Measurements from ENCODE around the gene PRSS22.

Gene PRSS22

DNA sequence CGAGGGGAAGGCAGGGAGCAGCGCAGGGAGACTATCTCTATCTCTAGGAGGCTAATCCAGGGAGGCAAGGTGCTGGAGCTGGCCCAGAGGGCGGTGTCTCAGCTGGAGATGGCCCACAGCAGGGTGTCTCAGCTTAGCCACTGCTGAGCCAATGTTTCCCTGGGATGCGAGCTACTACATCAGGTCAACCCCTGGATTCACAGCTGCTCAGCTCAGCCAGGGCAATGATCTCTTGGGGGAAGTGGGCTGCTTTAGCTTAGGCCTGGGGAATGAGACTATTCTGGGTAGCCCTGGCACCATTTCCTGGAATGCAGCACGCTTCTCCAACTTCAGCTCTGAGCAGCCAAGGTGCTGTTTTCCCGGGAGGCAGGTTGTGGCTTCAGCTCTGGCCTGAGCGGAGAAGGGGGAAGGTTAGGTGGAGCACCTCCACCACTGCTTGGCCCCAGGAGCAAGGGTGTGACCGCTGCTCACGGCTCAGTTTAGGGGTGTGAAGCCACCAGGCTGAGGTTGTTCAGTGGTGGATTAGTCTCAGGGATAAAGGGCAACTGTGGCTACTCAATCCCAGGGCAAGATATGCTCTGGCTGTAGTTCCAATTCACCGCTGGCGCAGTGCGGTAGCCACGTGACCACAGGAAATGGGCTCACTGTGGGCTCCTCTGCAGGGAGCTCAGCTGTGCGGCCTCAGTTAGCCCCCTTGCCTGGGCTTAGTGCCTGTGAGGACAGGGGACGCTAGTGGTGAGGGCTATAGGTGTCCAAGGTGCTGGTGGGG lies 46.1 kb downstream of the PRSS22 start:
- TF ChIP-seq, protein P1, sequence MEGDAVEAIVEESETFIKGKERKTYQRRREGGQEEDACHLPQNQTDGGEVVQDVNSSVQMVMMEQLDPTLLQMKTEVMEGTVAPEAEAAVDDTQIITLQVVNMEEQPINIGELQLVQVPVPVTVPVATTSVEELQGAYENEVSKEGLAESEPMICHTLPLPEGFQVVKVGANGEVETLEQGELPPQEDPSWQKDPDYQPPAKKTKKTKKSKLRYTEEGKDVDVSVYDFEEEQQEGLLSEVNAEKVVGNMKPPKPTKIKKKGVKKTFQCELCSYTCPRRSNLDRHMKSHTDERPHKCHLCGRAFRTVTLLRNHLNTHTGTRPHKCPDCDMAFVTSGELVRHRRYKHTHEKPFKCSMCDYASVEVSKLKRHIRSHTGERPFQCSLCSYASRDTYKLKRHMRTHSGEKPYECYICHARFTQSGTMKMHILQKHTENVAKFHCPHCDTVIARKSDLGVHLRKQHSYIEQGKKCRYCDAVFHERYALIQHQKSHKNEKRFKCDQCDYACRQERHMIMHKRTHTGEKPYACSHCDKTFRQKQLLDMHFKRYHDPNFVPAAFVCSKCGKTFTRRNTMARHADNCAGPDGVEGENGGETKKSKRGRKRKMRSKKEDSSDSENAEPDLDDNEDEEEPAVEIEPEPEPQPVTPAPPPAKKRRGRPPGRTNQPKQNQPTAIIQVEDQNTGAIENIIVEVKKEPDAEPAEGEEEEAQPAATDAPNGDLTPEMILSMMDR (IDR thresholded peaks at IDR 0.05; ENCODE audit: insufficient read depth, low read depth, low read length, missing control alignments): no peak
- no peak overlapping the region for H3K4me3 ChIP-seq (ENCODE audit: low read length)
- no peak for DNase-seq (ENCODE audit: low read depth)

DNA sequence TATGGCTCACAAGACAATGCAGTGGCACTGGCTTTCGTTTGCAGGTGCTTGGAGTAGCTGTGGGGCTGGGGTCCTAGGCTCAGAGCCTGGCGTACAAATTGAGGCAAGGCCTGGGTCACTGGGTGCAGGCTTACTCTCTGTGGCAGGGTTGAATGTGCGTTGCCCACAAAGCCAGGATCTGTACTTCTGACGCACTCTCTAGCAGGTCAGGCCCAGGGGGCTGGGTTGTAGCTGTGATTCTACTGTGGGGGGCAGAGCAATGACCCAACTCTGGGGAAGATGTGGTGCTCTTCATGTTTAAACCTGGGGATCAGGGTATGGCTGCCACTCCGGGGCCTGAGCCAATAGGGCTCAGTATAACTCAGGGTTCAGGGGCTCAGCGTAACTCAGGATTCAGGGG lies 47.3 kb downstream of the PRSS22 start:
- no peak overlapping the region for H3K4me3 ChIP-seq (ENCODE audit: low read length)
- TF ChIP-seq, protein P1 (IDR thresholded peaks at IDR 0.05; ENCODE audit: insufficient read depth, low read depth, low read length, missing control alignments): no peak
- DNase-seq (ENCODE audit: low read depth): no peak

DNA sequence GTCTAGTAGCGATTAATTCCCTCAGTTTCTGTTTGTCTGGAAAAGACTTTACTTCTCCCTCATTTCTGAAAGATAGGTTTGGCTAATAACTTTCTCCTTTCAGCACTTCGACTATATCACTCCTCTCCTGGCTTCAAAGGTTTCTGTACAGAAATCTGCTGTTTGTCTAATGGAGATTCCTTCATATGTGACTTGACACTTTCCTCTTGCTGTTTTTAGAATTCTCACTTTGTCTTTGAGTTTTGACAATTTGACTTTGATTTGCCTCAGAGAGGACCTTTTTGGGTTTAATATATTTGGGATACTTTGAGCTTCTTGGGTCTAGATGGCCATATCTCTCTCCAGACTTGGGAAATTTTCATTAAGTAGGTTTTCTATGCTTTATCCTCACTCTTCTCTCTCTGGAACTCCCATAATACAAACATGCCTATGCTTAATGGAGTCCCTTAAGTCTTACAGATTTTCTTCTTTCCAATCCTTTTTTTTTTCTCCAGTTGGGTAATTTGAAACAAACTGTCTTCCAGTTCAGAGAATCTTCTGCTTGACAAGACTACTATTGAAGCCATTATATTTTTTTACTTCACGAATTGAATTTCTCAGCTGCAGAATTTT lies 48.7 kb downstream of the PRSS22 start:
- TF ChIP-seq, protein P1 (IDR thresholded peaks at IDR 0.05; ENCODE audit: insufficient read depth, low read depth, low read length, missing control alignments): no peak
- DNase-seq (ENCODE audit: low read depth): no peak
- H3K4me3 ChIP-seq (ENCODE audit: low read length): no peak overlapping the region

DNA sequence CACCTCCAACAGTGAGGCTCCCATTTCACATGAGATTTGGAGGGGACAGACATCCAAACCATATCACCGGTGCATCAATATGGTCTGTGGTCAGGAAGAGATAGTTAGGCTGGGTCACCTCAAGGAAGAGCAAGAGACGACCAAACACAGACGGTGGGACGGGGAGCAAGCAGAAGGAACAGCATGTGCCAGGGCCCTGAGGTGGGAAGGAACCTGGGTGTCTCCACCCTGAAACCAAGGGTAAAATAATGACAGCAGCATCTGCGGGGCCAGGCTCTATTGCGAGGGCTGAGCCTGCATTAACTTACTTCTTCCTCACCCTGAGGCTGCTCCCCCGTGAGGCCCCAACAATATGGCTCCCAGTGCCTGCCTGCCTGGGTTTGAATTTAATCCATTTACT lies 49.8 kb downstream of the PRSS22 start:
- TF ChIP-seq, protein P1 (IDR thresholded peaks at IDR 0.05; ENCODE audit: insufficient read depth, low read depth, low read length, missing control alignments): no peak
- no peak for DNase-seq (ENCODE audit: low read depth)
- H3K4me3 ChIP-seq (ENCODE audit: low read length): no peak overlapping the region

DNA sequence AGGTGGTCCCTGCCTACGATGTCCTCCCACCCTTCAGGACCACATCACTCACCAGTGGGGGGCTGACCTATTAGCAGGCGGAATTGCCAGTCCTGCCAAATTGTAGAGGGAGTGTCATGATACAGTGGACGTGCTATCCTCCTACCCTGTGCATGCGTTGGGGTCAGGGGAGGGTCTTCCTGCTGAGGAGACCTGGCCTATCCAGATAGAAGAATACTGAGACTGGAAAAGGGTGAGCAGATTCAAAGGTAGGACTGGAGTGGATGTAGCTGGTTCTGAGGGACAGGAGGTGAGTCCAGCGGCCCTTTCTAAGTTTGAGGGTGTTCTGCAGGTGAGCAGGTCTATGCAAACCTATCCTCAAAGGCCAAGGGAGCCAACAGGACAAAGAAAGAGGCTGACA lies 51.7 kb downstream of the PRSS22 start:
- TF ChIP-seq, protein P1 (IDR thresholded peaks at IDR 0.05; ENCODE audit: insufficient read depth, low read depth, low read length, missing control alignments): no peak
- DNase-seq (ENCODE audit: low read depth): no peak
- H3K4me3 ChIP-seq (ENCODE audit: low read length): no peak overlapping the region

DNA sequence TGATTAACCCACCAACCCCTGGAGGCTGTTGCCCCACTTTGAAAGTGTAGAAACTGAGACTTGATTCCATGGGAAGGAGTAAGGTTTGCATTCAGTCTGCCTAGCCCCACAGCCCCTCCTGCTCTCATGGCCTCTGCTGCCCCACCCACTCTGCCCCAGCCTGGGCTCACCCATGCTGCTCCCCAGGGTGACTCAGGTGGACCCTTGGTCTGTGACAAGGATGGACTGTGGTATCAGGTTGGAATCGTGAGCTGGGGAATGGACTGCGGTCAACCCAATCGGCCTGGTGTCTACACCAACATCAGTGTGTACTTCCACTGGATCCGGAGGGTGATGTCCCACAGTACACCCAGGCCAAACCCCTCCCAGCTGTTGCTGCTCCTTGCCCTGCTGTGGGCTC lies 53.2 kb downstream of the PRSS22 start:
- no peak overlapping the region for H3K4me3 ChIP-seq (ENCODE audit: low read length)
- TF ChIP-seq, protein P1 (IDR thresholded peaks at IDR 0.05; ENCODE audit: insufficient read depth, low read depth, low read length, missing control alignments): no peak
- DNase-seq (ENCODE audit: low read depth): no peak

Data from epithelial cell of esophagus (primary cell).